ENCODE measurements around the gene CPNE5.
"Not testable (repeated sequence)": the region's sequence is repeated elsewhere in the genome, so short reads cannot be mapped to it uniquely, and the experiment has no call there.

The CPNE5 gene

GRCh38 chr6:36704961-36705577 is 134.2 kb downstream of the CPNE5 start:
- not testable (repeated sequence) for DNase-seq (ENCODE audit: low read depth in 2 of 3, low spot score in 1 of 3)

DNA sequence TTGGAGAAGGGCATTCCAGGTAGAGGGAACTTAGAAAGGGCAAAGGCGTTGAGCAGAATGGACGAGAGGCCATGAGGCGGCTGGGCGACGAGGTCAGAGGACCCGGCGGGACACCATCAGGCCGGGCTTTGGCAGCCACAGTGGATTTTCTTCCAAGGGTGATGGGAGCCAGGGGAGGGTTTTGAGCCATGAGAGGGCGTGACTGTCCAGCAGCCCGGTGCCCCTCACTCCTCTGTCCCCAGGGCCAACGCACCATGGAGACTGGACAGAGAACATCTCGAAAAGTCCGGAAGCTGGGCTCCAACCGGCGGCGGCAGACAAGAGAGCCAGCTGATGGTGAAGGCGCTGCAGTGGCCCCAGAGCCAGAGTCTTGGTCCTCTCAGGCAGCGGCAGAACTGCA is 135.3 kb downstream of the CPNE5 start:
- DNase-seq (ENCODE audit: low read depth in 2 of 3, low spot score in 1 of 3) = no peak

- no peak for DNase-seq (ENCODE audit: low read depth in 2 of 3, low spot score in 1 of 3)
These were observed 136.1 kb downstream of the CPNE5 start for GRCh38 chr6:36703081-36703606.

GRCh38 chr6:36702656-36703055 is 136.6 kb downstream of the CPNE5 start:
- DNase-seq (ENCODE audit: low read depth in 2 of 3, low spot score in 1 of 3) = no peak

DNA sequence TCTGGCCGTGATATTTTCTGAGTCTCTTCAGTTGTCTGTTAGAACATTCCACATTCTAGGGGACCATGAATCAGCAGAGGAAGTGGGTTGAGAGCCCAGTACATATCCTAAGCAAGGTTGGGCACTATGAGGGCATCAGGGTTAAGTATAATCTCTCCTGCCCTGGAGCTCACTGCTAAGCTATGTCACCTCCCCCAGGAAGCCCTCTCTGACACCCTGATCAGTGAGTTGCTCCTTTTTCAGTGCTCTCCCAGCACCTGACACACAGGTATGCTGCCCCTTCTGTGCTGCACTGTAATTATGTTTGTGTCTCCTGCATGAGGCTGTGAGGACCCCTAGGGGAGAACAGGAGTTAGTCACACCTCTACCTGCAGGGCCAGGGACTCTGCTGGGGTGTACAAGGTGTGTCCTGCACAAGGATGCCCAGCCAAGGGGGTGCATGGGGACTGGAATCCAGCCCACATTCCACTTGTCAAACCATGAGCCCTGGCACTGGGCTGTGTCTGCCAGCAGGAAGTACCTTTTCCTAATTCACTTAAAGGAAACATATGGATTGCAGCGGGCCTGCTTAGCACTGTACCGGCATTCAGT is 137.7 kb downstream of the CPNE5 start:
- DNase-seq (ENCODE audit: low read depth in 2 of 3, low spot score in 1 of 3) = no peak

- DNase-seq (ENCODE audit: low read depth in 2 of 3, low spot score in 1 of 3) = no peak
These were observed 138.4 kb downstream of the CPNE5 start for GRCh38 chr6:36700831-36701230.

GRCh38 chr6:36700071-36700812 is 139.0 kb downstream of the CPNE5 start:
- DNase-seq (ENCODE audit: low read depth in 2 of 3, low spot score in 1 of 3) = no peak

DNA sequence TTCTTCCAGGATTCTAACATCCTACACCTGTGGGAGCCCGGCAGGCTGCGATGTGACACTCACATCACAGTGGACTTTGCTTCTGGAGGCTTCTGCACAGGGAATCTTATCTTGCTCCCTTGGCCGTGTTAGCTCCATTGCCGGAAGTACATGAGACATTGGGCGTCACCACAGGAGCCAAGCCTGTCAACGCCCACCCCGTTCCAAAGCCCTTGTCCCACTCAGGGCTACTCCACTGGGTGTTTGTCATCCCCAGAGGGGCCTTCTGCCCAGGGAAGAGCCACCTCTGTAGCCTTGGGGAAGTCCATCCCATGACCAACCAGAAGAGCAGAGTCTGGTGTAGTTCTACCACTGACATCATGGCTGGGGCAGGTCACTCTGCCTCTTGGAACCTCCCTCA is 139.9 kb downstream of the CPNE5 start:
- no peak for DNase-seq (ENCODE audit: low read depth in 2 of 3, low spot score in 1 of 3)

- DNase-seq (ENCODE audit: low read depth in 2 of 3, low spot score in 1 of 3) = no peak
These were observed 140.4 kb downstream of the CPNE5 start for GRCh38 chr6:36698871-36699271.

DNA sequence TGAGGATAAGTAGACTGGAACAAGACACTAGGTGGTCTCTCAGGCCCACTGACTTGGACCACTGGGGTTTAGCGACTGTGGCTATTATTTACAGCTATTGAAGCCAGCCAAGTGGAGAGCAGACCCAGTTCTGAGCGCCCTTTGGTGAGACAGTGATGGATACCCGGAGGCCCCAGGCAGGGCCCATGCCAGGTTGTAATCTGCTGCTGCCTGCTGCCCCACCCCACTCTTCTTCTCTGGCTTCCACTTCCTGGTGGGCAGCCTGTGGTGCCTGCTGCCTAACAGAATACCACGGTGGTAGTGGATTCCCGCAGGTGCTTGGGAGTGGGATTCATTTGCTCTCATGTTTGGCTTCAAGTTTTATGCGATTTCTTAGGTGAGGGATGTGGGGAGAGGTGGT is 141.0 kb downstream of the CPNE5 start:
- DNase-seq (ENCODE audit: low read depth in 2 of 3, low spot score in 1 of 3) = no peak

- no peak for DNase-seq (ENCODE audit: low read depth in 2 of 3, low spot score in 1 of 3)
These were observed 141.8 kb downstream of the CPNE5 start, which contains the start of gene RAB44 for GRCh38 chr6:36697481-36697903. Gene RAB44, plus strand, starts transcription at chr6:36697826. Its CDS starts 6,410 bp downstream, at chr6:36704236.

DNA sequence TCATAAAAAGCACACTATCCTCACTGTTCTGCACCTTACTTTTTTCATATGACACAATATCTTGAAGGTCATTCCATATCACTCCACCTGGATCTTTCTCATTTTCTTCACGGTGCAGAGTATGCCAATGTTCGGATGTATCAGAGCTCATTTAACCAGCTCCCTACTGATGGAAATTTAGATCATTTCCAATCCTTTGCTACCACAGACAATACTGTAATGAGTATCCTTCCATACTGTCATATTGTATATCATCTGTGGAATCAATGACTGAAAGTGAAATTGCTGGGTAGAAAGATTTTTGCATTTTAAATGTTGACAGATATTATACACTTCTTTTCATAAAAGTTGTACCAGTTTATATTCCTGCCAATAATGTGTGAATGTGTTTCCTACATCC is 143.8 kb downstream of the CPNE5 start:
- DNase-seq (ENCODE audit: low read depth in 2 of 3, low spot score in 1 of 3) = no peak

- DNase-seq (ENCODE audit: low read depth in 2 of 3, low spot score in 1 of 3) = no peak
These were observed 144.6 kb downstream of the CPNE5 start for GRCh38 chr6:36694616-36695015.

DNA sequence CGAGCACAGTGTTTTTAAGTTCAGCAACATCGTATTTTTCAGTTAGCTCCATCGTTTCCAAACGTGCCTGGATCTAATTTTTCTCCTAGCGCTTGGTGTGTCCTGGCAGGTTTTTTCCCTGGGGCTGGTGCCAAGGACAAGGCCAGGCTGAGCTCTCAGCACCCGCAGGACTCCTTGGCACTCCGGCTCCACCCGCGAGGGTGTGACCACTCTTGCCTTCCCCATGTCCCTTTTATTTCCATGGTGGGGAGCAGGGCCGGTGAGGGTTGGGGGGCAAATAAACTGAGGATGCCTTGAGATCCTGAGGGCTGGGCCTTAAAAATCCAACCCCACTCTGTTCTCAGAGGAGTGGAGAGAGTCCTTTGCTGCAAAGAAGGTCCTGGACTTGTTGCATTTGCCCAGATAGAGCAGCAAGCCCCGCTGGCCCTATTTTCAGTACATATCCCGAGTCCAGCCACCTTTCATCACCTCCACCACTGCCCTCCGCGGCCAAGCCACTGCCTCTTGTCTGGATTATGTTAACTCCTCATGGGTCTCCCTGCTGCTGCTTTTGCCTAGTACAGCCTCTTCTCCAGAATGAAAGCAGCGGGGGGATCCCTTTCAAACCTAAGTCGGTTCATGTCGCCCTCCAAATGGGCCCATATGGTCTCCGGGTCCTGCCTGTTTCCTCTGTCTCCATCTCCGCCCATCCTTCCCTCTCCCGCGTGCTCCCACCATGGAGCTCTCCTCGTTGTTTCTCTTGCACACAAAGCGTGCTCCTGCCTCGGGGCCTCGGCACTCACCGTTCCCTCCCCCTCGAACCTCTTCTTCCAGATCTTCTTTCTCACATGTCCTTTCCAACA is 146.2 kb downstream of the CPNE5 start:
- DNase-seq (ENCODE audit: low read depth in 2 of 3, low spot score in 1 of 3) = no peak

DNA sequence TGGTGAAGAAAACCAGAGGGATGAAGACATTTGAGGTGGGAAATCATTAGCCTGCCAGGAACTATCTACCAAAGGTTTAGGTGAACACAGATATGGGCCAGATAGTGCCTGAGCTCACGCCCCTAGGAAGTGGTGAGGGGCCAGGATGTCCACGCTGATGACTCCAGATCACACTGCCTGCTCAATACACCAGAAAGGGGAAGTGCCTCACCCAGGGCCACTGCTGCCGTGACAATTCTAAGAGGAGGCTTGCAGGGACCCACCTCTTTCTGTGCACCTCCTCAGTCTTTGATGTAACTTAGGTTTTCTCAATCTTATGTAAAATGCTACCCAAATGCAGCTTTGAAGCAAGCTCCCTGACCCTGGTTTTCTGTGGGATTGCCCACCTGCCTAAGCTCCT is 147.0 kb downstream of the CPNE5 start:
- no peak for DNase-seq (ENCODE audit: low read depth in 2 of 3, low spot score in 1 of 3)

DNA sequence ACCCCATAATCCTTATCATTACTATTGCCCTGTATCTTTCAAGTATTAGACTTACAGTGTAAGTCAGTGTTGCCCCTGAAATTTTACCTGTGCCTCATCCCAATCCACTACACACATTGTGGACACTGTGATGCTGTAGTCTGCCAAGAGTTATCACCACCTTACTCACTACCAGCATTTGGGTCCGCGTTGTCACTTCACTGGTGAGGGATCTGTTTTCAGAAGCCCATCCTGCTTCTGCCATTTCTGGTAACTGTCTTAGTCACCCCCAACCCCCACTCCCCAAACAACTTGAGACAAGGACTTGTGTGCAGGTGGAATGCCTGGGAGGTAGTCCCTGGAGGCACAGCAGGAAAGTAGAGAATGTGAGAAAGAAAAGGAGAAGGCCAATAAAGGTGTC is 147.6 kb downstream of the CPNE5 start:
- no peak for DNase-seq (ENCODE audit: low read depth in 2 of 3, low spot score in 1 of 3)

DNA sequence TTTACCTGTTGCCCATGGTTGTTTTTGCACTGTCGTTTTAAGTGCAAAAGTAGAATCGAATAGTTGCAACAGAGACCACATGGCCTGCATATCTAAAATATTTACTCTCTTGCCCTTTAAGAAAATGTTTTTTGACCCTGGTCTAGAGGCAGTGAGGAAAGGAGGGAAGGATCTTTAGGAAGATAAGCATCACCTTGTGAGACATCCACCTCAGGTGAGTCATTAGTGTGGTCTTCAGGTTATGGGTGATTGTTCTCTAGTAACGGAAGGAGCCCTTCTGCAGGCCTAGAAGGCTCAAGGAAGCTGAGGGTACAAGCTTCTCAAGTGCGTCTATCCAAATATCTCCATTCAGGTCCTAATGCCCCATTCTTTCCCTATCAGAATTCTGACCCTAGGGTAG is 148.2 kb downstream of the CPNE5 start:
- DNase-seq (ENCODE audit: low read depth in 2 of 3, low spot score in 1 of 3) = no peak

Measured in stimulated activated CD4-positive, alpha-beta T cell treated with anti-CD3 and anti-CD28 coated beads, Interleukin-12 subunit alpha, Interleukin-12 subunit beta, amount 100 ng/mL, for 48 hours (primary cell).